ENCODE results near the gene ACAD9.

DNA sequence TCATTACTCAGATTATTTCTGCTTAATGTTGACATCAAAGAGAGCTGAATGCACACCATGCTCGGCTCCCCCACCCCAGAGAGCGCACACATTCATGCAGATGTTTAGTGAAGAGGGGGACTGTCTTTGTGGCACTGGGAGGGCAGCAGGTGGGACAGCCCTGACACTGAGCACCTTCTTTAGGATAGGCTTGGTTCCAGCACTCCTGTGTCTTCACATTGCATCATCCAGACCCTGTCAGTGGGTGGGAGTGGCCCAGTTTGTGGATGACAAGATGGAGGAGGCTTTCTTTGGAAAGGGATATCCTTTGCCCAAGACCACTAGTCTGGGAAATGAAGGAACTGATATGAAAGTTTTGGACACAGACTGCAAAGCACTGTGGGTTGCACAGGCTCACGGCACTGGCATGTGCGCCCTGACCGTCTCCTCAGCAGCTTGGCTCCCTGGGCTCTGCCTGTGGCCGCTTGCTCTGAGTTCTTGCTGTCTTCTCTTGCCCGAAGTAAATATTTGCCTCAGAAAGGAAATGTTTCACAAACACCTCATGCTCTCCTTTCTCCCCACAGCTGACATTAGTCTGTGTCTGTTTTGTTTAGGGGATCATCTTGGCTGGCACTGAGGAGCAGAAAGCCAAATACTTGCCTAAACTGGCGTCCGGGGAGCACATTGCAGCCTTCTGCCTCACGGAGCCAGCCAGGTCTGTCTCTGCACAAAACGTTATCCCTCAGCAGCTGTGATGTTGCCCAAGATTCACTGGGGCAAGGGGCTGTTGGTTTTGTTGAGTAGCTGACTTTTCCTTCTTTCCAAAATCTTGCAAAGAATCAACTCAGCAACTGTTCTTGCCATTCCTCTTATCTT, 16.6 kb downstream of the ACAD9 start:
- TF ChIP-seq CTCF (IDR thresholded peaks at IDR 0.05) (no peak), POLR2AphosphoS5 (IDR thresholded peaks at IDR 0.05) (no peak)
